ENCODE results near the gene LAG3. TPM values are rescaled to one million over a fixed set of nuclear protein-coding genes. Genes with fewer than 3 reads are reported as not detected.

LAG3 gene
- total and polyA plus RNA-seq, 2 experiments from 2014 or later: 3.7 to 4.7 TPM

GRCh38 chr12:6792522-6793201 is 20.3 kb downstream of the LAG3 start (continued):
- TF ChIP-seq NANOG (IDR thresholded peaks at IDR 0.05; ENCODE audit: borderline replicate concordance) (no peak), ZNF462 (CRISPR knock-in tag; IDR thresholded peaks at IDR 0.05) (no peak), REST (IDR thresholded peaks at IDR 0.05; ENCODE audit: unreplicated experiment) (no peak), JUNB (IDR thresholded peaks at IDR 0.05; ENCODE audit: unreplicated experiment) (no peak)

DNA sequence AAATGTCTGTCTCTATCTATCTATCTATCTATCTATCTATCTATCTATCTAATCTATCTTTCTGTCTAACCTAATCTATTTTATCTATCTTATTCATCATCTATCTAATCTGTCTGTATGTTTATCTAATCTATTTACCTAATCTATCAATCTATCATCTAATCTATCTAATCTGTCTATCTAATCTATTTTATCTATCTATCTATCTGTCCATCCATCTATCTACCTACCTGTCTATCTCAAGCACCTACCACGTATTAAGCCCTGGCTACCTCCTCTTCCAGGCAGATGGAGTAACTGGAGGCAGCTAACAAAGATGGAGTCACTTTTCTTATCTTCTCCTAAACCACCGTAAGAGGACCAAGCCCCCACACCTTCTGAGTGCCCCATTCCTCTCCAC is 22.8 kb downstream of the LAG3 start:
- H3K9me3 Mint-ChIP-seq: no peaks in the 10 kb centered on the region
- ATAC-seq (no peak), DNase-seq (ENCODE audit: low spot score) (no peak)
- H3K27ac Mint-ChIP-seq: no peak overlapping the region
- no peak for TF ChIP-seq NANOG (IDR thresholded peaks at IDR 0.05; ENCODE audit: borderline replicate concordance)
- TF ChIP-seq JUNB (IDR thresholded peaks at IDR 0.05; ENCODE audit: unreplicated experiment): no peak
- Histone ChIP-seq H3K79me2 (replicated peaks; ENCODE audit: insufficient read depth) (no peaks in the 10 kb centered on the region), H3K27me3 (ENCODE audit: insufficient read depth) (no peaks in the 10 kb centered on the region), H3K27ac (ENCODE audit: low read depth) (no peak overlapping the region), H4K20me1 (replicated peaks; ENCODE audit: insufficient read depth) (no peaks in the 10 kb centered on the region), H3K36me3 (ENCODE audit: insufficient read depth) (no peaks in the 10 kb centered on the region), H3K4me2 (no peak overlapping the region), H2AFZ (no peak overlapping the region), H3K4me1 (ENCODE audit: insufficient read depth) (no peaks in the 10 kb centered on the region; the same call in 1 of the 2 replicates), H3K4me3 (no peak overlapping the region), H3K9me2 (ENCODE audit: insufficient read depth) (no peaks in the 10 kb centered on the region), H3F3A (replicated peaks; ENCODE audit: low read depth) (no peaks in the 10 kb centered on the region)
- H3K4me1 Mint-ChIP-seq: peaks cover 14% of the 10 kb centered on the region
- H3K4me3 Mint-ChIP-seq: no peak overlapping the region
- no peaks in the 10 kb centered on the region; the same call in 2 of the 3 replicates for H3K36me3 Mint-ChIP-seq (ENCODE audit: low read depth)
- peaks cover 17% of the 10 kb centered on the region for H3K27me3 Mint-ChIP-seq (ENCODE audit: insufficient read depth, low read depth, poor library complexity)
